NCI-H1417 treated with DMSO at 0.1 percent for 48 hours (cell line): ENCODE data around the gene BID.
"Not testable (repeated sequence)": the region's sequence is repeated elsewhere in the genome, so short reads cannot be mapped to it uniquely, and the experiment has no call there.

Experiments used
- DNase-seq: peaks from one replicate; lab custom pipeline; 2025; lab: John Stamatoyannopoulos, UW

The BID gene

GRCh38 chr22:17699696-17700340 is 74.5 kb downstream of the BID start:
- no peak for DNase-seq

GRCh38 chr22:17698948-17699347 is 75.3 kb downstream of the BID start:
- no peak for DNase-seq

DNA sequence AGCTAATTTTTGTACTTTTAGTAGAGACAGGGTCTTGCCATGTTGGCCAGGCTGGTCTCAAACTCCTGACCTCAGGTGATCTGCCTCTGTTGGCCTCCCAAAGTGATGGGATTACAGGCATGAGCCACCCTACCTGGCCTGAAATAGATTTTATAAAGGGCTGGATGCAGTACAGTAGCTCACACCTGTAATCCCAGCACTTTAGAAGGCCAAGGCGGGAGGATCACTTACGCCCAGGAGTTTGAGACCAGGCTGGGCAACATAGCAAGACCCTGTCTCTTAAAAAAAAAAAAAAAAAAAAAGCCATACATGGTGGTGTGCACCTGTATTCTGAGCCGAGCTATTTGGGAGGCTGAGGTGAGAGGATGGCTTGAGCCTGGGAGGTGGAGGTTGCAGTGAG is 76.0 kb downstream of the BID start:
- not testable (repeated sequence) for DNase-seq

DNA sequence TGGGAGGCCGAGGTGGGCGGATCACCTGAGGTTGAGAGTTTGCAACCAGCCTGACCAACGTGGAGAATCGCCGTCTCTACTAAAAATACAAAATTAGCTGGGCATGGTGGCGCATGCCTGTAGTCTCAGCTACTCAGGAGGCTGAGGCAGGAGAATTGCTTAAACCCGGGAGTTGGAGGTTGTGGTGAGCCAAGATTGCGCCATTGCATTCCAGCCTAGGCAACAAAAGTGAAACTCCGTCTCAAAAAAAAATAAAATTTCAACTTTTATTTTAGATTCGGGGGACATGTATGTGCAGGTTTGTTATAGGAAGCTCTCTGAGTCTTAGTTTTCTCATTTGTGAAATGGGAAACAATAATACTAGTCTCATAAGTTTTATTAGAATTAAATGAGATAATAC is 77.1 kb downstream of the BID start:
- DNase-seq = not testable (repeated sequence)

DNA sequence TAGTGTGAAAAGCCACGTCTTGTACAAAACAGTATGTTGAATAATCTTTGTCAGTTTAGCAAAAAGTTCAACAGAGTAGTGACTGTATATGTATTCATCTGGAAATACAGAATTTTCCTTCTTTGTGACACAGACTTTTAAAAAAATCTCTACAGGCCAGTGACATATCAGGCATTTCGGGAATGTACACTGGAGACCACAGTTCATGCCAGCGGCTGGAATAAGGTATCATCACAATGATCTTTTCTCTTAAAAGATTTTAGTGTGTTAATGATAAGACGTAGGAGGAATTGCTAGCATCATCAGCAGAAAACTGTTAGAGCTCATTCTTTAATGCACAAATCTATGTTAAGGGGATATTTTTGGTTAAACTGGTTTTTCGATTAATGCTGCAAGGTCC is 78.3 kb downstream of the BID start:
- no peak for DNase-seq

DNA sequence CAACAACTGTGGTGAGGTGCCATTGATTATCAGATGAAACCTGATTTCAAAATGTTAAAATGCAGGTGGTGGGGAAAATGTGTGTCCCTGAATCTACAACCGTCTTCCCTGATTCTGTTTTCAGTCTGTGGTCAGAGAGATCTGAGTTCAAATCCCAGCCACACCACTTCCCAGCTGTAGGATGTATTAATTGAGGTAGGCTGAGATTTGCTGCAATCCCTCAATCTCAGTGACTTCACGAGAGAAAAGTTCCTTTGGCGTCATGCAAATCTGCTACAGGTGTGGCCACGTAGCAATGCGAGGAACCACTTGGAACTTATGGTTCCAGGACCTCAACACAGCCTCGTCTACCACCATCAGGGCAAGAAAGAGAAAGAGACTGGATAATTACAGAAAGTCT is 79.5 kb downstream of the BID start:
- DNase-seq = no peak

DNA sequence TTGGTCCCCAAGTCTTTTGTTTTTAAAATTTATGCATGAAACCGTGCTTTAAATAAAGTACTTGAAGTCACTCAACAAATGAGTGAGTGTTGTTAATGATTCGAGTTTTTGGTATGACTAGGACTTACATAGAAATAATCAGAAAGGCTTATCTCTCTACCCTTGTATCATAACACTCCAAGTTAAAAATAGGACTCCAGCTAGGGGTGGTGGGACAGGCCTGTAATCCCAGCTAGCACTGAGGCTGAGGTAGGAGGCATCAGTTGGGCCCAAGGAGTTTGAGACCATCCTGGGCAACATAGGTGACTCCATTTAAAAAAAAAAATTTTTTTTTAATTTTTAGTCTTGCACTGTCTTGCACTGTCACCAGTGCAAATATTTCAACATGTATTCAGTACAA is 80.1 kb downstream of the BID start:
- DNase-seq = no peak

DNA sequence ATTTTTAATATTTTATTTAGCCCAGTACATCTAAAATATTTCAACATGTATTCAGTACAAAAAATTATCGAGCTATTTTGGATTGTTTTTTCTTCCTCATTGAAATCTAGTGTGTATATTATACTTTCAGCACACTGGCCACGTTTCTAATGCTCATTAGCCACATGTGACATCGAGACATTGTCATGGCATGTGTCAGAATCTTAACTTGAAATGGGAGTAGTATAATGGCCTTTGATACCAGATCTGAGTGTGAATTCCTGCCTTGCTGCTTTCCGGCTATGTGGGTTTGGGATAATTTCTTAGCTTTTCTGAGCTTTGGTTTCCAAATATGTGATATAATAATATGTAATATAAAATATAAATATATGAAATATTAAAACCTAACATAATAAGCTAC is 81.4 kb downstream of the BID start:
- no peak for DNase-seq

- DNase-seq = no peak
These were observed 90.0 kb downstream of the BID start for GRCh38 chr22:17684245-17684644.
